PFSK-1 (cell line): Measurements from ENCODE around the gene GUCA1C.

Experiments
- FOXP2 ChIP-seq: optimal IDR thresholded peaks from 2 replicates; pipeline ENCODE3; 2011; ENCODE audit warnings: borderline replicate concordance, control low read depth, inconsistent platforms; ENCODE audit not compliant: insufficient read depth; ENCODE audit errors: extremely low read length, extremely low read depth
- POLR2AphosphoS5 ChIP-seq: IDR thresholded peaks from 2 replicates; pipeline ENCODE4 v1.6.1; 2012; ENCODE audit warnings: low read depth, mild to moderate bottlenecking, control low read depth, low read length, moderate library complexity
- REST ChIP-seq, 2 experiments: IDR thresholded peaks; 2 replicates each; pipeline versions ENCODE4 v1.6.1 to v1.8.0; 2011 to 2012; ENCODE audit warnings: low read depth in 2 of 2, low read length in 2 of 2, control low read depth in 1 of 2, inconsistent platforms in 1 of 2, mild to moderate bottlenecking in 1 of 2, moderate library complexity in 1 of 2; ENCODE audit not compliant: insufficient read depth in 1 of 2
- SIN3A ChIP-seq: IDR thresholded peaks from 2 replicates; pipeline ENCODE4 v1.6.1; 2012; ENCODE audit warnings: mild to moderate bottlenecking, low read length, moderate library complexity, borderline replicate concordance; ENCODE audit not compliant: insufficient read depth
- TAF1 ChIP-seq: IDR thresholded peaks from 2 replicates; pipeline ENCODE4 v1.6.1; 2012; ENCODE audit warnings: low read length, control low read depth, borderline replicate concordance; ENCODE audit not compliant: insufficient read depth

Gene GUCA1C

DNA sequence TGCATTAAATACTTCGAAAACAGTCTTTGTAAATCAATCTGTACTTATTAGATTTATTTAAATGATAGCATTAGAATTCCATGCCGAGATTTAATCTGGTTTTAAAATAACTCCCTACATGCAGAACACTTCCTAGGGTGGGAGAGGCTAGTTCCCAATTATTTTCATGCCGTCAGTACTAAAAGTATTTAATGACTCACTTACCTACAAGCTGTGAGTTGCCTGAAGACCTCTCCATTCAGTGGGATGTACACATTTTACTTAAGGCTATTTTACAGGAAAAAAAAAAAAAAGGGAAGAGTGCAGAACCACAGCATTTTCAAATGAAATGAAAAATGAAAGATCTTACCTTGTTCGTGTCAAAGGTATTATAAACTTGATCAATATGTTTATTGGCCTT is 469 bp downstream of the GUCA1C start:
- TF ChIP-seq REST (IDR thresholded peaks at IDR 0.05; ENCODE audit: insufficient read depth in 1 of 2, low read depth in 2 of 2, low read length in 2 of 2) (no peak), POLR2AphosphoS5 (no peak), SIN3A (no peak), FOXP2 (no peak)

- TF ChIP-seq FOXP2 (no peak), POLR2AphosphoS5 (no peak), REST (IDR thresholded peaks at IDR 0.05; ENCODE audit: insufficient read depth in 1 of 2, low read depth in 2 of 2, low read length in 2 of 2) (no peak), SIN3A (no peak), TAF1 (no peak)
Observed at GRCh38 chr3:108951820-108952501, 1.7 kb downstream of the GUCA1C start.

- TF ChIP-seq REST (IDR thresholded peaks at IDR 0.05; ENCODE audit: insufficient read depth in 1 of 2, low read depth in 2 of 2, low read length in 2 of 2) (no peak), FOXP2 (no peak), TAF1 (no peak), SIN3A (no peak), POLR2AphosphoS5 (no peak)
Observed at GRCh38 chr3:108947855-108948254, 5.8 kb downstream of the GUCA1C start.

DNA sequence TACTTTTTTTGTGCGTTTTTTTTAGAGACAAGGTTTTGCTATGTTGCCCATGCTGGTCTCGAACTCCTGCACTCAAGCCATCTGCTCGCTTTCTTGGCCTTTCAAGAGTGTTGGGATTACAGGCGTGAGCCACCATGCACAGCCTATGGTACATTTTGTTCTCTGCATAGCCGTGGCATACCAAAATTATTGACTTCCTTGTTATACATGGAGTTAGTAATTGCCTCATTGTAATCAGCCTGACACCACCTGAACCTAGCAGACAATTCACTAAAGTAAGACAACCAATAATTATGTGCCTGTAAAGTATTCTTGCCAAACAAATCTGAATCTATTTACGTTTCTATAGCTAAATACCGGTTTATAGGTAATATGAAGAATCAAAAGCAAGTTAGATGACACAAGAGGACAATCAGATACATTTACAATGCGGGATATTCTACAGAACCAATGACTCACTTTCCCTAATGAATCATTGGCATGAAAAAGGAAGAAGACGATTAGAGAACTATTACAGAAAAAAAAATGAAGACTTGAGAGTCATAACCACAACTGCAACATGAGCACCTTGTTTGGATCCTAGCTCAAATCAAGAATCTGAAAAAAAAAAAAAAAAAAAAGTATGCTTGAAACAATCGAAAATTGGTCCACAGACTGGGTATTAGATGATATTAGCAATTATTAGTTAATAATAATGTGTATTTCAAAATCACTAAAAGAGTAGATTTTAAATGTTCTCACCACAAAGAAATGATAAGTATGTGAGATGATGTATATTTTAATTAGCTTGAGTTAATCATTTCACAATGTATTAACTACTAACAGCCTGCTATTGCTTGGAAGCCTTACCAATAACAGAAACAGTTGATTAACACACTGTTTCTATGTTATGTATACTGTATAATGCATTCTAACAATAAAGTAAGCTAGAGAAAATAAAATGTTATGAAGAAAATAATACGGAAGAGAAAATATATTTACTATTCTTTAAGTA is 7.1 kb downstream of the GUCA1C start:
- no peak for TF ChIP-seq SIN3A
- TF ChIP-seq POLR2AphosphoS5 = no peak
- no peak for TF ChIP-seq REST (IDR thresholded peaks at IDR 0.05; ENCODE audit: insufficient read depth in 1 of 2, low read depth in 2 of 2, low read length in 2 of 2)
- TF ChIP-seq TAF1 = no peak
- TF ChIP-seq FOXP2 = no peak
